Transverse colon (tissue), 4 donors: ENCODE data around the gene TIMM22. TPM values are rescaled to one million over a fixed set of nuclear protein-coding genes. Genes with fewer than 3 reads are reported as not detected.

Experiments used
- DNase-seq: peaks from one replicate; pipeline ENCODE4 v3.0.0-alpha.2; 2019
- H3K27ac ChIP-seq, 4 donors: fragments of 200-600 bp; sonication (generic); 2 replicates each; pipeline ENCODE4 v1.5.1; 2016 to 2018; ENCODE audit warnings: inconsistent platforms in 4 of 4
- H3K27me3 ChIP-seq: fragments of 200-600 bp; sonication (generic); 2 replicates; pipeline ENCODE4 v1.5.1; 2017; ENCODE audit warnings: inconsistent platforms
- H3K36me3 ChIP-seq, 4 donors: fragments of 200-600 bp; sonication (generic); 2 replicates each; pipeline ENCODE4 v1.5.1; 2017 to 2019; ENCODE audit warnings: inconsistent platforms in 4 of 4
- H3K4me1 ChIP-seq, 4 donors: fragments of 200-600 bp; sonication (generic); 2 replicates each; pipeline ENCODE4 v1.5.1; 2017 to 2020; ENCODE audit warnings: inconsistent platforms in 4 of 4
- H3K4me3 ChIP-seq, 4 donors: fragments of 200-600 bp; sonication (generic); 1 replicate in 1 of 4; 2 replicates in 3 of 4; pipeline versions ENCODE4 v1.5.1 to v1.6.1; 2017 to 2019; ENCODE audit warnings: inconsistent platforms in 4 of 4
- H3K9me3 ChIP-seq, 2 donors: fragments of 200-600 bp; sonication (generic); 2 replicates each; pipeline ENCODE4 v1.5.1; 2017 to 2019; ENCODE audit warnings: inconsistent platforms in 2 of 2
- EP300 ChIP-seq: sonication (generic); formaldehyde crosslinking; IDR thresholded peaks from one replicate; pipeline ENCODE4 v1.6.1; 2017; ENCODE audit warnings: antibody characterized with exemption, low read depth
- POLR2A ChIP-seq: fragments of 450-650 bp; IDR thresholded peaks from one replicate; pipeline ENCODE4 v1.6.1; 2016; ENCODE audit warnings: antibody characterized with exemption, mild to moderate bottlenecking, moderate library complexity
- POLR2AphosphoS5 ChIP-seq, 3 donors: sonication (generic); formaldehyde crosslinking; IDR thresholded peaks; one replicate each; pipeline ENCODE4 v1.6.1; 2016; ENCODE audit warnings: antibody characterized with exemption in 3 of 3
- WGBS, 2 donors: methylation state at CpG; one replicate each; pipeline ENCODE4 v1.1.5; 2018; ENCODE audit warnings: low coverage in 1 of 2; 5-methylcytosine and 5-hydroxymethylcytosine counted together
- in situ Hi-C, 4 donors: fragments of 200-750 bp; cut with MboI; loops; one replicate each; pipeline versions ENCODE4 v1.15.0 to v1.15.1; 2017; ENCODE audit warnings: low sequenced_read_pairs in 3 of 4, low pct_ligation_motif_present in 1 of 4, low pct_unique_long_range_greater_than_20kb in 1 of 4
- intact Hi-C: fragments of 100-400 bp; cut with DNase I; formaldehyde crosslinking; loops from one replicate; pipeline ENCODE4 v1.15.1; 2023; ENCODE audit warnings: low total_unique reads
- total RNA-seq, 4 donors: library from RNA; depleted of rRNA; stranded (reverse); fragments of >200 nt; gene quantifications; one replicate each; pipeline ENCODE4 v1.1.0, GENCODE V29; 2016
- TF ChIP-seq, protein P1 (sequence below), 5 experiments: fragments of 200-600 bp in 3 of 5; fragments of 450-650 bp in 2 of 5; sonication (generic) in 3 of 5; IDR thresholded peaks; 1 replicate in 2 of 5; 2 replicates in 3 of 5; pipeline ENCODE4 v1.5.1; 2016 to 2017; ENCODE audit warnings: antibody characterized with exemption in 5 of 5, inconsistent platforms in 3 of 5, mild to moderate bottlenecking in 2 of 5, moderate library complexity in 1 of 5

TIMM22 gene
- total RNA-seq, 4 donors from 2014 or later: 10.5 to 17.6 (median 12.1) TPM

DNA sequence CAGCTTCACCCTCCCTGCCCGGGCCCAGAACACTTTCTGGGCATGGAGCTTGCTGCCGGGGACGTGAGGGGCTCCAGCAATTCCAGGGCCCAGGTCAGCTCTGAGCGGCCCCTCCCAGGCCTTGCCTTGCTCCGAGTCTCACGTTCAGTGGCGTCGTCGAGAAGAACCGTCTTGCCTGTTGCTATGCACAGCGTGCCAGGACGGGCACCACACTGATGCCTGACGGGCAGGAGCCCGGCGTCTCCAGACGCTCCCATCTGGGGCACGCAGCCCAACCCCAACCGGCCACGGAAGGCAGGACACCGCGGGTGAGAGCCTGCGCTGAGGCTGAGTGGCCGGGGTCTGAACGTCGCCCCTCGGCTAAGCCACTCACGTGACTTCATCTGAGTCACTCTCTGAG is 27.1 kb downstream of the TIMM22 start:
- H3K36me3 ChIP-seq: peaks cover 0 to 16% (median 3%) of the 10 kb centered on the region in 4 donors
- DNase-seq: no peak
- TF ChIP-seq EP300 (no peak), POLR2AphosphoS5 (IDR thresholded peaks at IDR 0.05) (no peak), POLR2A (no peak)
- TF ChIP-seq, protein P1, sequence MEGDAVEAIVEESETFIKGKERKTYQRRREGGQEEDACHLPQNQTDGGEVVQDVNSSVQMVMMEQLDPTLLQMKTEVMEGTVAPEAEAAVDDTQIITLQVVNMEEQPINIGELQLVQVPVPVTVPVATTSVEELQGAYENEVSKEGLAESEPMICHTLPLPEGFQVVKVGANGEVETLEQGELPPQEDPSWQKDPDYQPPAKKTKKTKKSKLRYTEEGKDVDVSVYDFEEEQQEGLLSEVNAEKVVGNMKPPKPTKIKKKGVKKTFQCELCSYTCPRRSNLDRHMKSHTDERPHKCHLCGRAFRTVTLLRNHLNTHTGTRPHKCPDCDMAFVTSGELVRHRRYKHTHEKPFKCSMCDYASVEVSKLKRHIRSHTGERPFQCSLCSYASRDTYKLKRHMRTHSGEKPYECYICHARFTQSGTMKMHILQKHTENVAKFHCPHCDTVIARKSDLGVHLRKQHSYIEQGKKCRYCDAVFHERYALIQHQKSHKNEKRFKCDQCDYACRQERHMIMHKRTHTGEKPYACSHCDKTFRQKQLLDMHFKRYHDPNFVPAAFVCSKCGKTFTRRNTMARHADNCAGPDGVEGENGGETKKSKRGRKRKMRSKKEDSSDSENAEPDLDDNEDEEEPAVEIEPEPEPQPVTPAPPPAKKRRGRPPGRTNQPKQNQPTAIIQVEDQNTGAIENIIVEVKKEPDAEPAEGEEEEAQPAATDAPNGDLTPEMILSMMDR (IDR thresholded peaks at IDR 0.05): no peak
- 91 to 94% methylated on average over 11 to 12 of the region's 27 CpGs for WGBS, 2 donors
- in situ Hi-C loops: no loop called here
- intact Hi-C loops: no loop called here
- H3K4me3 ChIP-seq: no peak overlapping the region
- no peaks in the 10 kb centered on the region for H3K27me3 ChIP-seq
- H3K27ac ChIP-seq: no peak overlapping the region
- no peaks in the 10 kb centered on the region for H3K9me3 ChIP-seq
- H3K4me1 ChIP-seq: peaks cover 7 to 41% (median 14%) of the 10 kb centered on the region in 4 donors

DNA sequence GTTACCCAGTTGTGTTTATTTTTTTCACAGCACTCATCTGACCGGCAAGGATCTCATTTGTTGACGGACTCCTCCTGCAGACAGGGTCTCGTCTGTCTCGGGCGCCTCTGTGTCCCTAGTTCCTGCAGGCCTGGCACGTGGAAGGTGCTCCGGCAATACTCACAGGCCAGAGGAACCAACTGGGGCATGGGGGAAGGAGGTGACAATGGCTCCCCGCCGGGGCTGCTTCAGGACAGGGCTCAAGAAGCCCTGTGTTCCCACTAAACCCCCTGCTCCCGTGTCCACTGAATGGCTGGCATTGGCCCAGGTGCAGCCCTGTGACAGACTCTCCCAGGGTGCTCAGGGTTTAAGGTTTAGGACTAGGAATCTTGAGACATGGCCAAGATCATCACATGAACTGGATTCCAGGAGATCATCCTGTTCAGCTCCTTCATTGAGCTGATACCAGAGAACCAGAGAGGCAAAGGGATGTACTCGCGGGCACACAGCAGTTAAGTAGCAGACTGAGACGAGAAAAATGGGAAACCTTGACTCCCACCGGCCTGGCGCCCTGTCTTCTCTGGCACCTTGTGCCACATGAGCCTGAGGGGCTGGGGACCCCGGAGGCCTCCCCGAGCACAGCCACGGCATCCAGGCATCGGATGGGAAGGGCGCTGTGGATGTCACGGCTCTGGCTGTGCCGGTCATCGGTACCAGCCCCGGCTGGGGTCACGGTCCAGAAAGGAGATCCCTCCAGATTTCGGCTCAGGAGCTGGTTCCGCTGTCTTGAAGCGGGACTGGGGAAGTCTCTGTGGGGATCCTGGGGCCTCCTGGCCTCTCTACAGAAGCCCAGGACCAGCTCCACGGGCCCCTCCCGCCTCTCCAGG is 29.0 kb downstream of the TIMM22 start:
- WGBS, 2 donors: 90 to 100% methylated on average over 1 to 28 of the region's 30 CpGs
- in situ Hi-C loops: no loop called here
- no peaks in the 10 kb centered on the region for H3K9me3 ChIP-seq
- intact Hi-C loops: no loop called here
- peaks cover 3 to 34% (median 8%) of the 10 kb centered on the region in 4 donors for H3K4me1 ChIP-seq
- TF ChIP-seq POLR2AphosphoS5 (IDR thresholded peaks at IDR 0.05) (no peak), EP300 (no peak)
- peaks cover 0 to 16% (median 3%) of the 10 kb centered on the region in 4 donors for H3K36me3 ChIP-seq
- no peak overlapping the region for H3K4me3 ChIP-seq
- DNase-seq: no peak
- no peaks in the 10 kb centered on the region for H3K27me3 ChIP-seq
- no peak overlapping the region for H3K27ac ChIP-seq

DNA sequence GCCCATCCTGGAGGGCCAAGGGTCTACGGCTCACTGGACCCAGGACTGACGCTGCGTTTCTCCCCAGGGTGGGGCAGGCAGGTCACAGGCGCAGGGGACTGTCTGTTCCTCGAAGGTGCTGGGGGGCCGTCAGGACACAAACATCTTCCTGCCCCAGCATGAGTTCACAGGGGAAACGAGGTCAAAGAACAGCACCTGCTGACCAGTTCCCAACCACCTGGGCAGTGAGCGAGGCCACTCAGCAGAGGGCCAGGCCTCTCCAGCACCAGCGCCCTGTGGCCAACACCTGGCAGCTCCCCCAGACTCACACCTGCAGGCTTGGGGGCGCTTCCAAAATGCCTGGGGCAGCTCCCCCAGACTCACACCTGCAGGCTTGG is 29.7 kb downstream of the TIMM22 start:
- DNase-seq: no peak
- intact Hi-C loops: no loop called here
- no peaks in the 10 kb centered on the region for H3K27me3 ChIP-seq
- in situ Hi-C loops: no loop called here
- peaks cover 0 to 16% (median 3%) of the 10 kb centered on the region in 4 donors for H3K36me3 ChIP-seq
- TF ChIP-seq, protein P1 (IDR thresholded peaks at IDR 0.05): no peak
- no peak for TF ChIP-seq POLR2A
- TF ChIP-seq POLR2AphosphoS5 (IDR thresholded peaks at IDR 0.05): no peak
- TF ChIP-seq EP300: no peak
- H3K4me3 ChIP-seq: no peak overlapping the region
- H3K27ac ChIP-seq: no peak overlapping the region
- H3K9me3 ChIP-seq: no peaks in the 10 kb centered on the region
- H3K4me1 ChIP-seq: peaks cover 3 to 31% (median 11%) of the 10 kb centered on the region in 4 donors
- WGBS, 2 donors: 95% methylated on average over 8 of the region's 10 CpGs; no CpG with 5 or more reads in 1 of the 2 donors

DNA sequence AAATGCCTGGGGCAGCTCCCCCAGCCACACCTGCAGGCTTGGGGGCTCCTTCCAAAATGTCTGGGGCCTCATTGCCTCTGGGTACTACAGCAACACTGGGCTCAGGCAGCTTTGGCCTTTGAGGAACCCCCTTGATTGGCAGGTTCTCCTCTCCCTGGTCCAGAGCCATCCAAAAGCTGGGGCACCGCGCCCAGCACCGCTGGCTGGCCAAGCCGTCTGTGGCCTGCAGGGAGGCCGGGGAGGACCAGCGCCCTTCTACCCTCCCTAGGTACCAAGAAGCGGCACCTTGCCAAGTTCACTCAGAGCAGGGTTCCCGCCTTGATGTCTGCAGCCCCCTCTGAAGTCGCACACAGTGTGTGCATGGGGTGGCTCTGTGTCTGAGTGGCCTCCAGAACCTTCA is 30.1 kb downstream of the TIMM22 start:
- H3K27ac ChIP-seq: no peak overlapping the region
- intact Hi-C loops (no loop called here), in situ Hi-C loops (no loop called here)
- no peaks in the 10 kb centered on the region for H3K27me3 ChIP-seq
- H3K4me3 ChIP-seq: no peak overlapping the region
- H3K36me3 ChIP-seq: peaks cover 0 to 16% (median 3%) of the 10 kb centered on the region in 4 donors
- WGBS, 2 donors: 93% methylated on average over 7 of the region's 9 CpGs; no CpG with 5 or more reads in 1 of the 2 donors
- DNase-seq: no peak
- no peak for TF ChIP-seq EP300
- TF ChIP-seq POLR2A: no peak
- TF ChIP-seq, protein P1 (IDR thresholded peaks at IDR 0.05): no peak
- TF ChIP-seq POLR2AphosphoS5 (IDR thresholded peaks at IDR 0.05): no peak
- no peaks in the 10 kb centered on the region for H3K9me3 ChIP-seq
- H3K4me1 ChIP-seq: peaks cover 3 to 34% (median 12%) of the 10 kb centered on the region in 4 donors
